Lower leg skin (tissue), 4 donors: ENCODE results near the gene SLC30A9. TPM values are rescaled to one million over a fixed set of nuclear protein-coding genes. Genes with fewer than 3 reads are reported as not detected.

Experiments
- DNase-seq, 2 donors: peaks; one replicate each; pipeline ENCODE4 v3.0.0-alpha.2; 2019; ENCODE audit warnings: low spot score in 2 of 2
- H3K4me3 ChIP-seq: fragments of 200-600 bp; sonication (generic); 2 replicates; pipeline ENCODE4 v1.5.1; 2017; ENCODE audit warnings: mild to moderate bottlenecking, low read depth; ENCODE audit not compliant: poor library complexity, severe bottlenecking
- CTCF ChIP-seq, 3 donors: fragments of 450-650 bp; IDR thresholded peaks; one replicate each; pipeline ENCODE4 v1.5.1; 2016; ENCODE audit warnings: antibody characterized with exemption in 3 of 3, mild to moderate bottlenecking in 3 of 3, moderate library complexity in 2 of 3
- POLR2A ChIP-seq, 2 donors: fragments of 450-650 bp; IDR thresholded peaks; one replicate each; pipeline ENCODE4 v1.6.1; 2016 to 2017; ENCODE audit warnings: antibody characterized with exemption in 2 of 2, mild to moderate bottlenecking in 1 of 2, moderate library complexity in 1 of 2
- WGBS, 2 donors: methylation state at CpG; one replicate each; pipeline ENCODE4 v1.1.5; 2018; 5-methylcytosine and 5-hydroxymethylcytosine counted together
- intact Hi-C: fragments of 100-400 bp; cut with DNase I; formaldehyde crosslinking; loops from one replicate; pipeline ENCODE4 v1.15.0; 2023; ENCODE audit warnings: low total_unique reads
- total RNA-seq, 4 donors: library from RNA; depleted of rRNA; stranded (reverse); fragments of >200 nt; gene quantifications; one replicate each; pipeline ENCODE4 v1.1.0, GENCODE V29; 2016

SLC30A9 gene
- total RNA-seq, 4 donors from 2014 or later: 32.2 to 40.8 (median 34.8) TPM

- TF ChIP-seq CTCF (IDR thresholded peaks at IDR 0.05): no peak
- TF ChIP-seq POLR2A (IDR thresholded peaks at IDR 0.05): no peak
- WGBS, 2 donors: 77 to 85% methylated on average over 2 of the region's 2 CpGs
- intact Hi-C loops: no loop called here
- no peak overlapping the region for H3K4me3 ChIP-seq
- DNase-seq: no peak
Measured at GRCh38 chr4:42066402-42066801, 76.1 kb downstream of the SLC30A9 start.

GRCh38 chr4:42067264-42067663 is 76.9 kb downstream of the SLC30A9 start:
- intact Hi-C loops: no loop called here
- TF ChIP-seq POLR2A (IDR thresholded peaks at IDR 0.05) (no peak), CTCF (IDR thresholded peaks at IDR 0.05) (no peak)
- no peak overlapping the region for H3K4me3 ChIP-seq
- WGBS, 2 donors: 50% methylated on average over 2 of the region's 2 CpGs
- no peak for DNase-seq

GRCh38 chr4:42070463-42070862 is 80.1 kb downstream of the SLC30A9 start:
- TF ChIP-seq POLR2A (IDR thresholded peaks at IDR 0.05) (no peak), CTCF (IDR thresholded peaks at IDR 0.05) (no peak)
- DNase-seq: no peak
- no peak overlapping the region for H3K4me3 ChIP-seq
- 87 to 91% methylated on average over 4 of the region's 4 CpGs for WGBS, 2 donors
- intact Hi-C loops: no loop called here

- TF ChIP-seq POLR2A (IDR thresholded peaks at IDR 0.05) (no peak), CTCF (IDR thresholded peaks at IDR 0.05) (no peak)
- intact Hi-C loops: no loop called here
- no peak for DNase-seq
- no peak overlapping the region for H3K4me3 ChIP-seq
- 88 to 97% methylated on average over 1 of the region's 1 CpG for WGBS, 2 donors
Measured at GRCh38 chr4:42074294-42074693, 84.0 kb downstream of the SLC30A9 start.

GRCh38 chr4:42078184-42078801 is 88.0 kb downstream of the SLC30A9 start:
- TF ChIP-seq POLR2A (IDR thresholded peaks at IDR 0.05) (no peak), CTCF (IDR thresholded peaks at IDR 0.05) (no peak)
- DNase-seq: no peak
- intact Hi-C loops: no loop called here
- H3K4me3 ChIP-seq: no peak overlapping the region

GRCh38 chr4:42080306-42080705 is 90.0 kb downstream of the SLC30A9 start:
- intact Hi-C loops: no loop called here
- H3K4me3 ChIP-seq: no peak overlapping the region
- no peak for DNase-seq
- TF ChIP-seq CTCF (IDR thresholded peaks at IDR 0.05): no peak
- 90 to 97% methylated on average over 3 of the region's 3 CpGs for WGBS, 2 donors
